Thyroid gland (tissue), 4 donors: ENCODE results near the gene MORN1. TPM values are rescaled to one million over a fixed set of nuclear protein-coding genes. Genes with fewer than 3 reads are reported as not detected.
A peak's percentile ranks its signal among the peaks of the same experiment; 100 is the strongest.

Experiments used
- DNase-seq, 2 donors: peaks; one replicate each; pipeline ENCODE4 v3.0.0-alpha.2; 2019
- H3K27ac ChIP-seq, 3 donors: fragments of 200-600 bp; sonication (generic); 1 replicate in 2 of 3; 2 replicates in 1 of 3; pipeline ENCODE4 v1.5.1; 2016 to 2019; ENCODE audit warnings: mild to moderate bottlenecking in 1 of 3, moderate library complexity in 1 of 3
- H3K27me3 ChIP-seq: fragments of 200-600 bp; sonication (generic); one replicate; pipeline ENCODE4 v1.5.1; 2019
- H3K36me3 ChIP-seq, 2 donors: fragments of 200-600 bp; sonication (generic); one replicate each; pipeline ENCODE4 v1.5.1; 2016 to 2019
- H3K4me1 ChIP-seq, 2 donors: fragments of 200-600 bp; sonication (generic); one replicate each; pipeline ENCODE4 v1.5.1; 2017 to 2019
- H3K4me3 ChIP-seq, 3 donors: fragments of 200-600 bp; sonication (generic); replicated peaks in 1 of 3; 1 replicate in 2 of 3; 2 replicates in 1 of 3; pipeline ENCODE4 v1.5.1; 2016; ENCODE audit warnings: mild to moderate bottlenecking in 1 of 3
- H3K9me3 ChIP-seq: fragments of 200-600 bp; sonication (generic); one replicate; pipeline ENCODE4 v1.5.1; 2017
- CTCF ChIP-seq, 6 experiments: fragments of 200-600 bp in 3 of 6; fragments of 450-650 bp in 3 of 6; sonication (generic) in 3 of 6; IDR thresholded peaks; one replicate each; pipeline ENCODE4 v1.5.1; 2016 to 2019; ENCODE audit warnings: antibody characterized with exemption in 6 of 6, mild to moderate bottlenecking in 2 of 6, inconsistent platforms in 1 of 6, moderate library complexity in 1 of 6
- POLR2A ChIP-seq, 2 donors: fragments of 450-650 bp; IDR thresholded peaks; one replicate each; pipeline ENCODE4 v1.6.1; 2017; ENCODE audit warnings: antibody characterized with exemption in 2 of 2, mild to moderate bottlenecking in 2 of 2, moderate library complexity in 1 of 2
- WGBS, 2 donors: methylation state at CpG; one replicate each; pipeline ENCODE4 v1.1.5; 2017; 5-methylcytosine and 5-hydroxymethylcytosine counted together
- intact Hi-C: fragments of 100-400 bp; cut with DNase I; formaldehyde crosslinking; loops from one replicate; pipeline ENCODE4 v1.15.1; 2023
- total RNA-seq, 4 donors: library from RNA; depleted of rRNA; stranded (reverse); fragments of >200 nt; gene quantifications; one replicate each; pipeline ENCODE4 v1.2.3, GENCODE V29; 2016

Gene MORN1
- total RNA-seq, 4 donors from 2014 or later, result 23.3 to 45.3 (median 33.8) TPM

GRCh38 chr1:2322065-2322571 is 69.2 kb downstream of the MORN1 start:
- WGBS, 2 donors, result 3 to 8% methylated on average over 18 to 30 of the region's 30 CpGs
- H3K27me3 ChIP-seq, result no peaks in the 10 kb centered on the region
- H3K9me3 ChIP-seq, result no peaks in the 10 kb centered on the region
- H3K36me3 ChIP-seq, result no peaks in the 10 kb centered on the region
- TF ChIP-seq CTCF (IDR thresholded peaks at IDR 0.05) (peak in 2 of 6 experiments; percentile 3 to 16), POLR2A (IDR thresholded peaks at IDR 0.05) (peak in 1 of 2 donors; percentile 73)
- intact Hi-C loops, result no loop called here
- H3K4me1 ChIP-seq, result peaks cover 29 to 57% of the 10 kb centered on the region in 2 donors
- DNase-seq, result peak; percentile 92 to 95
- H3K27ac ChIP-seq, result peak overlapping the region; percentile 90 to 99 (median 97)
- peak overlapping the region in 1 of 3 donors; percentile 4 for H3K4me3 ChIP-seq

- peak overlapping the region in 1 of 3 donors; percentile 1 for H3K4me3 ChIP-seq
- no peaks in the 10 kb centered on the region for H3K9me3 ChIP-seq
- no peaks in the 10 kb centered on the region for H3K27me3 ChIP-seq
- H3K27ac ChIP-seq, result peak overlapping the region; percentile 90 to 99 (median 97)
- no peaks in the 10 kb centered on the region for H3K36me3 ChIP-seq
- peaks cover 29 to 66% of the 10 kb centered on the region in 2 donors for H3K4me1 ChIP-seq
- 40 to 58% methylated on average over 3 of the region's 41 CpGs for WGBS, 2 donors
- TF ChIP-seq POLR2A (IDR thresholded peaks at IDR 0.05) (no peak), CTCF (IDR thresholded peaks at IDR 0.05) (no peak)
- peak; percentile 51 to 52 for DNase-seq
- intact Hi-C loops, result no loop called here
Measured at GRCh38 chr1:2320760-2321667, 70.3 kb downstream of the MORN1 start.

GRCh38 chr1:2320006-2320405 is 71.3 kb downstream of the MORN1 start:
- 65 to 94% methylated on average over 6 to 12 of the region's 15 CpGs for WGBS, 2 donors
- Histone ChIP-seq H3K4me3 (no peak overlapping the region), H3K27me3 (no peaks in the 10 kb centered on the region), H3K36me3 (no peaks in the 10 kb centered on the region), H3K4me1 (peaks cover 32 to 76% of the 10 kb centered on the region in 2 donors), H3K27ac (peak overlapping the region in 2 of 3 donors; percentile 90 to 97), H3K9me3 (no peaks in the 10 kb centered on the region)
- no peak for DNase-seq
- TF ChIP-seq POLR2A (IDR thresholded peaks at IDR 0.05), result no peak
- TF ChIP-seq CTCF (IDR thresholded peaks at IDR 0.05), result no peak
- intact Hi-C loops, result no loop called here

GRCh38 chr1:2319291-2319690 is 72.1 kb downstream of the MORN1 start:
- H3K9me3 ChIP-seq, result no peaks in the 10 kb centered on the region
- no peak for DNase-seq
- 91 to 93% methylated on average over 16 to 19 of the region's 21 CpGs for WGBS, 2 donors
- H3K36me3 ChIP-seq, result no peaks in the 10 kb centered on the region
- no peak for TF ChIP-seq CTCF (IDR thresholded peaks at IDR 0.05)
- TF ChIP-seq POLR2A (IDR thresholded peaks at IDR 0.05), result no peak
- intact Hi-C loops, result loop anchor here (5.0 to 10.0 kb wide), 3 partner anchors 66 to 107 kb away; no protein-coding TSS in a partner anchor
- H3K27me3 ChIP-seq, result no peaks in the 10 kb centered on the region
- peaks cover 33 to 79% of the 10 kb centered on the region in 2 donors for H3K4me1 ChIP-seq
- H3K27ac ChIP-seq, result no peak overlapping the region
- no peak overlapping the region for H3K4me3 ChIP-seq
